Stimulated activated CD4-positive, alpha-beta T cell treated with anti-CD3 and anti-CD28 coated beads, Interleukin-4, amount 100 ng/mL, for 24 hours (primary cell): ENCODE data around the gene PCMT1.

ENCODE experiments used
- DNase-seq: peaks from one replicate; pipeline ENCODE4 v3.0.0-alpha.2; 2020

Gene PCMT1

DNA sequence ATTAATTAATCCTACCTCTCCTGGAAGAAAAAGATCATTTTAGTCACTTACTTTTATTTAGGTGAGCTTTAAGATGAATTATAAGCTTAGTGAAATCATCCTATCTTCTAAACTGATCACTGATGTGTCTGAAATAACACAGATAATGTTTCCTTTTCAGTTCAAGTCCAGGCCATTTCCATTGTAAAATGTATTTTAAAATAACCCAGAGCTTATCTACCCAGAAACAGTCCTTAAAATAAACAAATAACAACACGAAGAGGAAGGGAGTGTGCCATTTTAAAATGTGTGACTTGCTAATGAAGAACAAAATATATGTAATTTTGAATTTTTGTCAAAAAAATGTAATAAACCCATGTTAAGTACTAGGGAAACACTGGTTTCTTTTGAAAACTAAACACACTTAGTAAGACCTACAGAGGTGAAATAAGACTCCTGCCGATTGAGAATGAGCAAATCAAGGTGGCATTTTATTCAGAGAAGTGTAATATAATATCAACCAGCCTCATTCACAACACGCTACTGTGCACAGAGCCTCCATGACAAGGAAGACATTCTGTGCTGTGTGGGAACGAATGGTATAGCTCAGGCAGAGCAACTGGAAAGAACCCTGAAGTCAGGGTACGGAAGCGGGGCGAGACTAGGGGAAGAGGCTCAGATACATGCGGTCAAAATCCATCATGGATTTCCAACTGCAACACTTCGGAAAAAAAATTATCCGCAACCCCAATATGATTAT lies 106.9 kb downstream of the PCMT1 start:
- no peak for DNase-seq

DNA sequence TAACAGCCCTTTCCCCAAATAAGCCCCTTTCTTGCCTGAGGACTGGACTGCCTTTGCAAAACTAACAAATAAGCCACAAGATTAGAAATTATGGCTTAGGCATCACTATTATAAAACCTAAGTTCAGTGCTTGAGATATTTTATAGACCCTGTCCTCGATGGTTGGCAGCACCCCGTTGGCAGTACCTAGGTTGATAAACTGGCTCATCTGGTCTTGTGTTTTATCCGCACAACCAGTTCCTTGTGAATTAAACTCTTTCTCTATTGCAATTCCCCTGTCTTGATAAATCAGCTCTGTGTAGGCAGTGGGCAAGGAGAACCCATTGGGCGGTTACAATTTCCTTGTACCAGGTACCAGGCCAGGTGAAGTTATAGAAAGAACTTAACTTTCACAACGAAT lies 108.0 kb downstream of the PCMT1 start:
- DNase-seq: no peak

GRCh38 chr6:149859368-149859767 lies 109.8 kb downstream of the PCMT1 start:
- no peak for DNase-seq

GRCh38 chr6:149859938-149860337 lies 110.4 kb downstream of the PCMT1 start:
- no peak for DNase-seq

GRCh38 chr6:149860513-149860833 lies 110.9 kb downstream of the PCMT1 start:
- DNase-seq: no peak
